Measurements from ENCODE around the gene VSIR. TPM values are rescaled to one million over a fixed set of nuclear protein-coding genes. Genes with fewer than 3 reads are reported as not detected.

Gene VSIR
- total RNA-seq, 2 experiments from 2014 or later: 78.2 to 104 TPM

- H3K9me3 Mint-ChIP-seq (ENCODE audit: low read depth): no peaks in the 10 kb centered on the region
- ATAC-seq (no peak), DNase-seq (no peak)
- peaks cover 9% of the 10 kb centered on the region for H3K36me3 Mint-ChIP-seq (ENCODE audit: low read depth)
- H3K27ac Mint-ChIP-seq: peak overlapping the region; percentile 96
- intact Hi-C loops (cut with DNase I, micrococcal nuclease): no loop called here
- CTCF ChIA-PET: interaction anchor here (0.8 to 2.8 kb wide), 5 partner anchors 12 to 52 kb away, joined by 3 to 17 read pairs (median 3); no protein-coding TSS in a partner anchor
- peak overlapping the region; percentile 9 for H3K4me3 Mint-ChIP-seq
- POLR2A ChIA-PET: no interaction called here
- H3K4me1 Mint-ChIP-seq: peaks cover 72% of the 10 kb centered on the region
- H3K27me3 Mint-ChIP-seq: no peaks in the 10 kb centered on the region
Measured at GRCh38 chr10:71724539-71724938, 48.8 kb downstream of the VSIR start.

- Mint-ChIP-seq H3K27ac (peak overlapping the region; percentile 96), H3K27me3 (no peaks in the 10 kb centered on the region), H3K36me3 (ENCODE audit: low read depth) (peaks cover 6% of the 10 kb centered on the region), H3K4me3 (no peak overlapping the region), H3K4me1 (peaks cover 60% of the 10 kb centered on the region), H3K9me3 (ENCODE audit: low read depth) (no peaks in the 10 kb centered on the region)
- POLR2A ChIA-PET: no interaction called here
- DNase-seq: no peak
- CTCF ChIA-PET: interaction anchor here (0.8 to 2.8 kb wide), 4 partner anchors 15 to 25 kb away, joined by 3 to 17 read pairs (median 4); no protein-coding TSS in a partner anchor
- intact Hi-C loops (cut with DNase I, micrococcal nuclease): no loop called here
- ATAC-seq: no peak
Measured at GRCh38 chr10:71723311-71723710, 50.0 kb downstream of the VSIR start.

GRCh38 chr10:71722849-71723248 is 50.5 kb downstream of the VSIR start:
- intact Hi-C loops (cut with DNase I, micrococcal nuclease): no loop called here

GRCh38 chr10:71721313-71721712 is 52.0 kb downstream of the VSIR start:
- Mint-ChIP-seq H3K4me1 (peaks cover 41% of the 10 kb centered on the region), H3K4me3 (no peak overlapping the region), H3K27ac (no peak overlapping the region), H3K27me3 (no peaks in the 10 kb centered on the region), H3K36me3 (ENCODE audit: low read depth) (peaks cover 6% of the 10 kb centered on the region), H3K9me3 (ENCODE audit: low read depth) (no peaks in the 10 kb centered on the region)
- DNase-seq: no peak
- ChIA-PET CTCF (interaction anchor here (1.2 to 2.3 kb wide), 2 partner anchors 8 to 13 kb away, joined by 3 to 15 read pairs; no protein-coding TSS in a partner anchor), POLR2A (no interaction called here)
- ATAC-seq: no peak
- intact Hi-C loops (cut with DNase I, micrococcal nuclease): no loop called here

More at GRCh38 chr10:71722849-71723248, 50.5 kb downstream of the VSIR start:
- Mint-ChIP-seq H3K36me3 (ENCODE audit: low read depth) (peaks cover 6% of the 10 kb centered on the region), H3K9me3 (ENCODE audit: low read depth) (no peaks in the 10 kb centered on the region), H3K27me3 (no peaks in the 10 kb centered on the region), H3K4me1 (peaks cover 55% of the 10 kb centered on the region), H3K4me3 (no peak overlapping the region), H3K27ac (peak overlapping the region; percentile 51)
- no peak for ATAC-seq
- ChIA-PET CTCF (interaction anchor here (0.7 to 1.5 kb wide), 5 partner anchors 12 to 51 kb away, joined by 3 to 4 read pairs (median 3); partner anchors contain the start of gene VSIR), POLR2A (no interaction called here)
- no peak for DNase-seq

DNA sequence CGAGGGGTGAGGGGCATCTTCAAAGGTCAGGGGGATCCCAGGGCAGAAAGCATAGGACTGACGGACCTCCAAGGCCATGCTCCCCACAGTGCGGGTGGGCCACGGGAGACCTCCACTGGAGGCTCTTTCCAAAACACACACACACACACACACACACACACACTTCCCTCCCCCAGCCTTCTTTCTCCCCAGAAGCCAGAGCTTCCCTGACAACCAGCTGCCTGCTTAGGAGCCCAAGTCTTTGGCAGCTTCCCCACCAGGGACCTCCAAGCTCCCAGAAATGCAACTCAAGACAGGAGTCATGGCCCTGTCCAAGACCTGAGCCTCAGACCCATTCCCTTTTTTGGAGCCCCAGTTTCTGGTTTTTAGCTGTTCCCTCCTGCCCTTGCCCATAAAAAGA is 53.0 kb downstream of the VSIR start:
- DNase-seq (no peak), ATAC-seq (no peak)
- POLR2A ChIA-PET: interaction anchor here (0.6 kb wide), 1 partner anchor 44 kb away, joined by 8 read pairs; no protein-coding TSS in a partner anchor
- H3K4me1 Mint-ChIP-seq: peaks cover 38% of the 10 kb centered on the region
- no peaks in the 10 kb centered on the region for H3K9me3 Mint-ChIP-seq (ENCODE audit: low read depth)
- H3K27me3 Mint-ChIP-seq: no peaks in the 10 kb centered on the region
- peaks cover 6% of the 10 kb centered on the region for H3K36me3 Mint-ChIP-seq (ENCODE audit: low read depth)
- no peak overlapping the region for H3K27ac Mint-ChIP-seq
- intact Hi-C loops (cut with DNase I, micrococcal nuclease): no loop called here
- H3K4me3 Mint-ChIP-seq: no peak overlapping the region
- CTCF ChIA-PET: interaction anchor here (1.0 to 2.3 kb wide), 3 partner anchors 12 to 48 kb away, joined by 3 to 15 read pairs (median 3); no protein-coding TSS in a partner anchor

DNA sequence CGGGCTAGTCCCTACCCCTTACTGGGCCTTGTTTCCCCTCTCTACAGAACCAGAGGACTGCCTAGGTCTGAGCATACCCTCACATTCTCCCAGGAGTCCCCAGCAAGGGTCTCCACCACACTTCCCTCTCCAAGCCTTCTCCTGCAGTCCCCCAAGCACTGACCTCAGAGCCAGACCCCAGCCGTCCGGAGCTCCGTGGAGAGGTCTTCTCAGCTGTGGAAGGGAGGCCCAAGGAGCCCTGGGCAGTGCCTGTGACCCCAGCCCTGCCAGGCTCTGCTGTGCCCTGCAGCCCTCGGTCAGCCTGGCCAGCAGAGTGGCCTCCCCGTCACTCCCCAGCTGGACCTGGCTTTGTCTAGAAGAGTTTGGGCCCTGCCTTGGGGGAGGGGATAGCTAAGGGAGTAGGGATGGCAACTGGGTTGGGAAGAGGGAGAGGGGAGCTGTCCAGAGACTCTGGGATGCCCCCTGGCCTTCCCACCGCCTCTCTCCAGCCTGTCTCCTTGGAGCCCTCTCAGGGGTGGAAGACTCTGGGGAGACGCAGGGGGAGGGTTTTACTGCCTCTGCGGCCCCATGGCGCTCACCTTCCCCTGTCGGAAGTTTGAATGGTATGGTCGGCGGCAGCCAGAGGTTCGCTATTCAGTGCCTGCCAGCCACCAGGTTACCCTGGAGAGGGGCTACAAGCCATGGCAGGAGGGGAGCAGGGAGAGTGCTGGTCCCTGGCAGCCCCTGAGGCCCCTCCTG is 53.7 kb downstream of the VSIR start, which contains the start of gene C10orf105:
TSS of gene C10orf105 (minus strand) at position 315 of the 738 bp plus-strand sequence. CDS start 3,441 bp downstream, outside the sequence.
- H3K4me1 Mint-ChIP-seq: peaks cover 37% of the 10 kb centered on the region
- DNase-seq: no peak
- H3K27ac Mint-ChIP-seq: no peak within 1 kb of the TSS
- intact Hi-C loops (cut with DNase I, micrococcal nuclease): no loop called here
- no peak for ATAC-seq
- POLR2A ChIA-PET: interaction anchor here (0.7 kb wide), 1 partner anchor 54 kb away, joined by 3 read pairs; the partner anchor contains the start of gene VSIR
- H3K4me3 Mint-ChIP-seq: no peak within 1 kb of the TSS
- no peaks in the 10 kb centered on the region for H3K9me3 Mint-ChIP-seq (ENCODE audit: low read depth)
- peaks cover 4% of the 10 kb centered on the region for H3K36me3 Mint-ChIP-seq (ENCODE audit: low read depth)
- no peaks in the 10 kb centered on the region for H3K27me3 Mint-ChIP-seq
- CTCF ChIA-PET: interaction anchor here (0.9 to 4.2 kb wide), 6 partner anchors 9 to 404 kb away, joined by 3 to 28 read pairs (median 4); no protein-coding TSS in a partner anchor

GRCh38 chr10:71719042-71719441 is 54.3 kb downstream of the VSIR start:
- H3K4me3 Mint-ChIP-seq: no peak overlapping the region
- ChIA-PET CTCF (interaction anchor here (0.9 to 4.2 kb wide), 4 partner anchors 9 to 403 kb away, joined by 4 to 28 read pairs (median 8); no protein-coding TSS in a partner anchor), POLR2A (interaction anchor here (0.7 kb wide), 1 partner anchor 54 kb away, joined by 3 read pairs; the partner anchor contains the start of gene VSIR)
- intact Hi-C loops (cut with DNase I, micrococcal nuclease): no loop called here
- ATAC-seq (no peak), DNase-seq (no peak)
- H3K4me1 Mint-ChIP-seq: peaks cover 37% of the 10 kb centered on the region
- H3K27ac Mint-ChIP-seq: no peak overlapping the region
- H3K27me3 Mint-ChIP-seq: no peaks in the 10 kb centered on the region
- H3K36me3 Mint-ChIP-seq (ENCODE audit: low read depth): peaks cover 2% of the 10 kb centered on the region
- H3K9me3 Mint-ChIP-seq (ENCODE audit: low read depth): no peaks in the 10 kb centered on the region

DNA sequence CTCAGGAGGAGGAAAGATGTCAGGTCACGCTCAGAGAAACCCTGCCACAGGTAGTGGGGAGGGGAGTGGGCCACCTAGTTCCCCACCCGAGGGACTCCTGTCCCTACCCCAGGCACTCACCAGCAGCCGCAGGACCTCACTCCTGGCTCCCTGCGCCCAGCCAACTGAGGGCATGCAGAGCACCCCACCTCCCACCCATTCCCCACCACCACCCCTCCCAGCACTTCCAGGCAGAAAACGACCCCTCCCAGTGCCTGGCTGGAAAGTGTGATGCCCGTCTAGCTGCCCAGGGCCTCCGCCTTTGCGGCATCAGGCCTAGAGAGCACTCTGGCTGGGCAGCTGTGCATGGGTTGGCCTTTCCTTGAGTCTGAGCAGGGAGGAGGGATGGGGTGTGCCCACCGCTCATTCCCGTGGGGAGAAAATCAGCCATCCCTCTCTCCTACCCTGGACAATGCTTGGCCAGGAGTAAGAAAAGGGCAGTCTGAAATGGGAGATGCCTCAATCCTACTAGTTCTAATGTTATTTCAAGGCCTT is 55.1 kb downstream of the VSIR start:
- ATAC-seq (no peak), DNase-seq (no peak)
- POLR2A ChIA-PET: no interaction called here
- intact Hi-C loops (cut with DNase I, micrococcal nuclease): no loop called here
- Mint-ChIP-seq H3K9me3 (ENCODE audit: low read depth) (no peaks in the 10 kb centered on the region), H3K4me3 (no peak overlapping the region), H3K27me3 (no peaks in the 10 kb centered on the region), H3K27ac (no peak overlapping the region), H3K36me3 (ENCODE audit: low read depth) (peaks cover 2% of the 10 kb centered on the region), H3K4me1 (peaks cover 37% of the 10 kb centered on the region)
- CTCF ChIA-PET: interaction anchor here (0.5 to 4.2 kb wide), 3 partner anchors 10 to 55 kb away, joined by 3 to 28 read pairs (median 10); partner anchors contain the start of gene VSIR

DNA sequence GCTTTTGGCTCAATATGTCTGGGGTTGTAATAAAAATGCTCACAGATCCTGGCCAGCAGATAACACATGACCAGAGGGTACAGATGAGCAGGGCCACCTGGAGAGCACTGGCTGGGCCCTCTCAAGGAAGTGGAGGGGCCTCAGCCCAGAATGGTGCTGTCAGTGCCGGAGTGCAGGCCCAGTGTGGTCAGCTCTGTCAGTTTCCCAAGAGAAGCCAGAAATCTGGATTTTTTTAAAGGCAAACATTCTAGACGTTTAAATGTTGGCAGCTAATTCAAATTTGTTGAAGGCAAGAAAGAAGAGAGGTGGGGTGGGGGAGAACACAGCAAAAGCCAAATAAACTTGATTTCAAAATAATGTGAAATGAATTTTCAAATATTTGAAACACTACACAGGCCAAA is 55.8 kb downstream of the VSIR start:
- Mint-ChIP-seq H3K4me3 (no peak overlapping the region), H3K4me1 (peaks cover 37% of the 10 kb centered on the region), H3K27ac (no peak overlapping the region), H3K36me3 (ENCODE audit: low read depth) (peaks cover under 1% of the 10 kb centered on the region), H3K9me3 (ENCODE audit: low read depth) (no peaks in the 10 kb centered on the region), H3K27me3 (no peaks in the 10 kb centered on the region)
- ATAC-seq (no peak), DNase-seq (no peak)
- ChIA-PET CTCF (interaction anchor here (0.5 to 4.2 kb wide), 5 partner anchors 9 to 56 kb away, joined by 3 to 28 read pairs (median 4); partner anchors contain the start of gene VSIR), POLR2A (no interaction called here)
- intact Hi-C loops (cut with DNase I, micrococcal nuclease): no loop called here

DNA sequence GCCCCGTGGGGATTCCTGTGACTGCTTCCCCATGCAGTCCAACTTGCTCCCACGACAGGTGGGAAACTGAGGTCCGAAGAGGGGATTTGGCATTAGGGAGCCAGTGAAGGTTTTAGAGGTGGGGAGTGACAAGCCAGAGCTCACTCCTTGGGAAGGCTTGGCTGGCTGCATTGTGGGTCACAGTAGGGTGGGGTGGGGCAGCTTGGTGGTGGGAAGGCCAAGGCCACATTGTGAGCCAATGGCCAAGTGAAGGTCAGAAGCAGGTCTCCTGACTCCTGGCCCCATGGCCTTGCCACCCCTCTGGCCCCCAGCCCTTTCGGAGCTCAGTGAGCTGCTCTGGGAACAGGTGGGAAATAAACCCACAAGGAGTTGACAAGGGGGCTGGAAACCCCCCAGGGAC is 56.3 kb downstream of the VSIR start:
- DNase-seq: no peak

DNA sequence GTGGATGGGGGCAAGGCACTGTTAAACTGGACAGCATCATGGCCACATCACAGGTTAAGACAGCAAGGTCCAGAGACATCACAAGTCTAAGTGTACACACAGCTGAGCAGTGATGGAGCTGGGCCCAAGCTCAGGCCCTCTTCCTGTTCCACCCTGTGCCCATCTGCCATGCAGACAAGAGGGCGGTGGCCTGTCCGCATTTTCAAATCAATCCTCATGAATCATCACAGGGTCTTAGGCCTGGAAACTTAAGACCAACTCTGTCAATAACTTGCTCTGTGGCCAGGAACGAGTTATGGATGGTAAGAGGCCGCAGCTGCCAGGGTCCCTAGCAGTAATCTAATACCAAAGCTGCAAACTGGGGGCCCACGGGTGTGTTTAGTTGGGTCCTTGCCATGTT is 56.9 kb downstream of the VSIR start:
- no peak overlapping the region for H3K4me3 Mint-ChIP-seq
- no peak for ATAC-seq
- intact Hi-C loops (cut with DNase I, micrococcal nuclease): no loop called here
- no peak for DNase-seq
- peaks cover 41% of the 10 kb centered on the region for H3K4me1 Mint-ChIP-seq
- ChIA-PET CTCF (interaction anchor here (0.9 to 4.2 kb wide), 5 partner anchors 8 to 20 kb away, joined by 3 to 28 read pairs (median 4); no protein-coding TSS in a partner anchor), POLR2A (no interaction called here)
- H3K27ac Mint-ChIP-seq: peak overlapping the region; percentile 10
- H3K36me3 Mint-ChIP-seq (ENCODE audit: low read depth): no peaks in the 10 kb centered on the region
- H3K27me3 Mint-ChIP-seq: no peaks in the 10 kb centered on the region
- no peaks in the 10 kb centered on the region for H3K9me3 Mint-ChIP-seq (ENCODE audit: low read depth)

More for the DNA sequence above, 56.3 kb downstream of the VSIR start:
- ChIA-PET POLR2A (no interaction called here), CTCF (interaction anchor here (1.0 to 4.2 kb wide), 5 partner anchors 9 to 51 kb away, joined by 4 to 28 read pairs (median 4); no protein-coding TSS in a partner anchor)
- ATAC-seq: no peak
- H3K4me3 Mint-ChIP-seq: no peak overlapping the region
- no peaks in the 10 kb centered on the region for H3K27me3 Mint-ChIP-seq
- intact Hi-C loops (cut with DNase I, micrococcal nuclease): no loop called here
- H3K4me1 Mint-ChIP-seq: peaks cover 37% of the 10 kb centered on the region
- no peaks in the 10 kb centered on the region for H3K9me3 Mint-ChIP-seq (ENCODE audit: low read depth)
- no peaks in the 10 kb centered on the region for H3K36me3 Mint-ChIP-seq (ENCODE audit: low read depth)
- no peak overlapping the region for H3K27ac Mint-ChIP-seq
